ENCODE measurements around the gene TRAPPC11. TPM values are rescaled to one million over a fixed set of nuclear protein-coding genes. Genes with fewer than 3 reads are reported as not detected.

TRAPPC11 gene
- total and polyA plus RNA-seq, 2 of the 4 experiments (the other 2 are of a cell fraction): 25.3 to 56.8 TPM

DNA sequence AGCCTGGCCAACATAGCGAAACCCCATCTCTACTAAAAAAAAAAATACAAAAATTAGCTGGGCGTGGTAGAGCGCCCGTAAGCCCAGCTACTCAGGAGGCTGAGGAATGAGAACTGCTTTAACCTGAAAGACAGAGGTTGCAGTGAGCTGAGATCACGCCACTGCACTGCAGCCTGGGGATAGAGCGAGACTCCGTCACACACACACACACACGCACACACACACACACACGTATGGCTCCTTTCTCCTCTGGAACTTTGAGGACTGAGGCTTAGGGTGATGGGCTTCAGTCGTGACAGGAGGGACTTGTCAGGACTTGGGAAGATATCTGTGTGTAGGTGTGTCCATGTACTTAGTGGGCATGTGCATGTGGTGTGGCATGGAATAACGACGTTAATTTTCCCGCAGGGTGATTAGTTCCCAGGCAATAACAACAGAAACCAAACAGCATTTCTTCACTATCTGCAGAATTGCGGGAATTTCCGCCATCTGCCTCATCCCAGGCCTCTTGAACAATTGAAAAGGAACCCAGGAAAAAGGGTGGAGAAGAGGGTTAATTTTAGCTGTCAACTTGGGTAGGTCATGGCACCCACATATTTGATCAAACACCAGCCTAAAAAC, 47.8 kb upstream of the TRAPPC11 start:
- Histone ChIP-seq H4K5ac (ENCODE audit: low read depth, low read length) (no peak overlapping the region), H2BK5ac (ENCODE audit: low read depth, low read length, poor library complexity, severe bottlenecking) (no peak overlapping the region)

More for the DNA sequence above, 47.8 kb upstream of the TRAPPC11 start:
- no peak overlapping the region for H3K4me3 ChIP-seq (ENCODE audit: insufficient read depth, low read depth, low read length)
- H3K27me3 ChIP-seq (ENCODE audit: control insufficient read depth, insufficient read depth, low read length): no peaks in the 10 kb centered on the region
- no peak overlapping the region for H3K27ac ChIP-seq (ENCODE audit: insufficient read depth, low read length)
- no peak overlapping the region for H4K8ac ChIP-seq (ENCODE audit: low read depth in 2 of 2, low read length in 2 of 2)
- no TSS peak for BruUV-seq (replicated peaks)
- ATAC-seq (ENCODE audit: low read depth) (no peak), DNase-seq (no peak)
- no peak overlapping the region for H2AK5ac ChIP-seq (ENCODE audit: low read depth, low read length)
- WGBS, 2 experiments (ENCODE audit: extremely low coverage in 2 of 2, insufficient read length in 1 of 2): no CpG with 5 or more reads among the region's 15 CpGs
- H4K91ac ChIP-seq (ENCODE audit: insufficient read depth, low read depth, low read length): no peak overlapping the region
- H2AK9ac ChIP-seq (replicated peaks; ENCODE audit: low read depth, low read length, poor library complexity): no peak overlapping the region
- no peaks in the 10 kb centered on the region for H3K79me1 ChIP-seq (ENCODE audit: low read depth in 1 of 2, low read length in 2 of 2)
- in situ Hi-C loops (cut with MboI; ENCODE audit: low sequenced_read_pairs): no loop called here
- ChIA-PET POLR2A (ENCODE audit: unreplicated experiment) (no interaction called here), CTCF (interaction anchor here (0.7 kb wide), 1 partner anchor 11 kb away, joined by 3 read pairs; no protein-coding TSS in a partner anchor)
- H2AFZ ChIP-seq (replicated peaks; ENCODE audit: low read length, poor library complexity): no peak overlapping the region
- no peak overlapping the region for H3K4ac ChIP-seq (ENCODE audit: low read depth, low read length)
- dilution Hi-C loops (cut with HindIII; ENCODE audit: low sequenced_read_pairs, unreplicated experiment): no loop called here
- no peak overlapping the region for H3K56ac ChIP-seq (ENCODE audit: extremely low read depth, insufficient read depth, low read length)
- TF ChIP-seq CEBPB (IDR thresholded peaks at IDR 0.05; ENCODE audit: low read depth, low read length) (no peak), SMC3 (IDR thresholded peaks at IDR 0.05; ENCODE audit: low read depth, low read length) (no peak), RAD21 (IDR thresholded peaks at IDR 0.05; ENCODE audit: low read length) (no peak)
- TF ChIP-seq, protein P1, sequence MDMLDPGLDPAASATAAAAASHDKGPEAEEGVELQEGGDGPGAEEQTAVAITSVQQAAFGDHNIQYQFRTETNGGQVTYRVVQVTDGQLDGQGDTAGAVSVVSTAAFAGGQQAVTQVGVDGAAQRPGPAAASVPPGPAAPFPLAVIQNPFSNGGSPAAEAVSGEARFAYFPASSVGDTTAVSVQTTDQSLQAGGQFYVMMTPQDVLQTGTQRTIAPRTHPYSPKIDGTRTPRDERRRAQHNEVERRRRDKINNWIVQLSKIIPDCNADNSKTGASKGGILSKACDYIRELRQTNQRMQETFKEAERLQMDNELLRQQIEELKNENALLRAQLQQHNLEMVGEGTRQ (IDR thresholded peaks at IDR 0.05; ENCODE audit: low read depth, low read length): no peak
- H3K18ac ChIP-seq (ENCODE audit: low read depth, low read length): no peak overlapping the region
- H3K23ac ChIP-seq (ENCODE audit: low read depth, low read length): no peak overlapping the region
- H3K4me1 ChIP-seq (ENCODE audit: control insufficient read depth, insufficient read depth, low read length): peaks cover 5% of the 10 kb centered on the region; the same call in 1 of the 2 replicates
- H4K20me1 ChIP-seq (ENCODE audit: insufficient read depth, low read length): no peaks in the 10 kb centered on the region
- H3K14ac ChIP-seq (replicated peaks; ENCODE audit: low read depth, low read length): no peak overlapping the region
- H3K9me1 ChIP-seq (ENCODE audit: insufficient read depth, low read length): no peaks in the 10 kb centered on the region
- no peak overlapping the region for H2BK120ac ChIP-seq (ENCODE audit: low read depth, low read length)
- no peaks in the 10 kb centered on the region for H3K9me3 ChIP-seq (ENCODE audit: control insufficient read depth, insufficient read depth, low read length)
- H3K4me2 ChIP-seq (ENCODE audit: low read depth, low read length): no peak overlapping the region
- H3K9ac ChIP-seq (ENCODE audit: low read depth, low read length): no peak overlapping the region
- no peak overlapping the region for H2BK15ac ChIP-seq (ENCODE audit: low read depth, low read length)
- intact Hi-C loops (cut with micrococcal nuclease): no loop called here
- H2BK20ac ChIP-seq (ENCODE audit: low read depth, low read length): no peak overlapping the region
- H3K36me3 ChIP-seq (ENCODE audit: control insufficient read depth, insufficient read depth, low read length): no peaks in the 10 kb centered on the region
